ENCODE results near the gene GGT7. TPM values are rescaled to one million over a fixed set of nuclear protein-coding genes. Genes with fewer than 3 reads are reported as not detected.

Gene GGT7
- total RNA-seq, 1 donor from 2014 or later: 27.3 TPM

Other genes starting within 250 kb of the GGT7 start
- 33.5 TPM for gene PIGU, start 195.8 kb downstream of the GGT7 start, total RNA-seq
- 31.9 TPM for gene TP53INP2, start 168.5 kb downstream of the GGT7 start, total RNA-seq
- gene NCOA6, start 47.2 kb downstream of the GGT7 start, total RNA-seq: 40.7 TPM
- gene ACSS2, start 3.8 kb upstream of the GGT7 start, total RNA-seq: 45.8 TPM
- gene GSS, start 83.0 kb upstream of the GGT7 start, total RNA-seq: 56.6 TPM
- gene MYH7B, start 83.0 kb upstream of the GGT7 start, total RNA-seq: 1.4 TPM
- gene TRPC4AP, start 220.0 kb upstream of the GGT7 start, total RNA-seq: 57.5 TPM

Measured in ureter (tissue), 1 donor.